Retinal pigment epithelial cell (primary cell): ENCODE measurements around the gene DDX42.

ENCODE experiments used
- DNase-seq: peaks from one replicate; pipeline ENCODE4 v3.0.0-alpha.2; 2010; ENCODE audit warnings: low read depth
- H3K4me3 ChIP-seq: 2 replicates; pipeline ENCODE4 v1.5.1; 2011; ENCODE audit warnings: mild to moderate bottlenecking, low read length, control low read depth, moderate library complexity
- CTCF ChIP-seq: conservative IDR thresholded peaks from 2 replicates; pipeline ENCODE4 v1.5.1; 2011; ENCODE audit warnings: low read depth, low read length, control low read depth, inconsistent platforms

DDX42 gene

GRCh38 chr17:63822537-63822936 is 48.6 kb downstream of the DDX42 start:
- DNase-seq = no peak
- TF ChIP-seq CTCF = no peak

GRCh38 chr17:63823659-63824331 is 49.8 kb downstream of the DDX42 start:
- TF ChIP-seq CTCF = no peak
- no peak overlapping the region for H3K4me3 ChIP-seq
- no peak for DNase-seq

More at GRCh38 chr17:63822537-63822936, 48.6 kb downstream of the DDX42 start:
- H3K4me3 ChIP-seq = no peak overlapping the region

- no peak for DNase-seq
- no peak for TF ChIP-seq CTCF
- H3K4me3 ChIP-seq = no peak overlapping the region
Observed at GRCh38 chr17:63824362-63824761, 50.4 kb downstream of the DDX42 start.

GRCh38 chr17:63826468-63827001 is 52.6 kb downstream of the DDX42 start:
- TF ChIP-seq CTCF = no peak
- DNase-seq = no peak
- H3K4me3 ChIP-seq = peak overlapping the region; percentile 96

- DNase-seq = peak; percentile 78
- TF ChIP-seq CTCF = peak; percentile 49
- peak within 1 kb of the TSS; percentile 96 for H3K4me3 ChIP-seq
Observed at GRCh38 chr17:63827002-63827800, 53.2 kb downstream of the DDX42 start, which contains the start of the genes FTSJ3 and PSMC5. Gene FTSJ3, minus strand, starts transcription at chr17:63827663. Its CDS starts 761 bp downstream, at chr17:63826902. Gene PSMC5, plus strand, starts transcription at chr17:63827431. Its CDS starts 60 bp downstream, at chr17:63827491.

GRCh38 chr17:63827801-63828221 is 53.8 kb downstream of the DDX42 start:
- peak; percentile 6 for TF ChIP-seq CTCF
- no peak for DNase-seq
- H3K4me3 ChIP-seq = peak overlapping the region; percentile 96
